Mesothelial cell of epicardium (in vitro differentiated cells): ENCODE measurements around the gene SPOCK2. TPM values are rescaled to one million over a fixed set of nuclear protein-coding genes. Genes with fewer than 3 reads are reported as not detected.

ENCODE experiments used
- DNase-seq, 2 experiments: peaks; one replicate each; pipeline ENCODE4 v3.0.0; 2021; ENCODE audit warnings: low spot score in 2 of 2; ENCODE audit not compliant: unreplicated experiment in 2 of 2
- H3K27ac Mint-ChIP-seq: 2 replicates; pipeline ENCODE4 v1.8.0; 2021; ENCODE audit warnings: mixed read lengths
- H3K27me3 Mint-ChIP-seq: 2 replicates; pipeline ENCODE4 v1.8.0; 2021; ENCODE audit warnings: low read depth, mixed read lengths
- H3K36me3 Mint-ChIP-seq: 2 replicates; pipeline ENCODE4 v1.8.0; 2021; ENCODE audit warnings: mixed read lengths
- H3K4me1 Mint-ChIP-seq: 2 replicates; pipeline ENCODE4 v1.8.0; 2021; ENCODE audit warnings: mixed read lengths
- H3K4me3 Mint-ChIP-seq: 2 replicates; pipeline ENCODE4 v1.8.0; 2021; ENCODE audit warnings: mild to moderate bottlenecking, moderate library complexity, mixed read lengths
- H3K9me3 Mint-ChIP-seq: 2 replicates; pipeline ENCODE4 v1.8.0; 2021; ENCODE audit warnings: mixed read lengths
- CTCF ChIP-seq: fragments of 200-600 bp; sonication (generic); IDR thresholded peaks from one replicate; pipeline ENCODE4 v1.5.0; 2021; ENCODE audit warnings: antibody characterized with exemption; ENCODE audit not compliant: unreplicated experiment
- total RNA-seq: library from RNA; stranded (reverse); gene quantifications from 3 replicates; pipeline ENCODE4 v1.2.1, GENCODE V29; 2021

SPOCK2 gene
- total RNA-seq, 1 donor from 2014 or later = 28.5 TPM

DNA sequence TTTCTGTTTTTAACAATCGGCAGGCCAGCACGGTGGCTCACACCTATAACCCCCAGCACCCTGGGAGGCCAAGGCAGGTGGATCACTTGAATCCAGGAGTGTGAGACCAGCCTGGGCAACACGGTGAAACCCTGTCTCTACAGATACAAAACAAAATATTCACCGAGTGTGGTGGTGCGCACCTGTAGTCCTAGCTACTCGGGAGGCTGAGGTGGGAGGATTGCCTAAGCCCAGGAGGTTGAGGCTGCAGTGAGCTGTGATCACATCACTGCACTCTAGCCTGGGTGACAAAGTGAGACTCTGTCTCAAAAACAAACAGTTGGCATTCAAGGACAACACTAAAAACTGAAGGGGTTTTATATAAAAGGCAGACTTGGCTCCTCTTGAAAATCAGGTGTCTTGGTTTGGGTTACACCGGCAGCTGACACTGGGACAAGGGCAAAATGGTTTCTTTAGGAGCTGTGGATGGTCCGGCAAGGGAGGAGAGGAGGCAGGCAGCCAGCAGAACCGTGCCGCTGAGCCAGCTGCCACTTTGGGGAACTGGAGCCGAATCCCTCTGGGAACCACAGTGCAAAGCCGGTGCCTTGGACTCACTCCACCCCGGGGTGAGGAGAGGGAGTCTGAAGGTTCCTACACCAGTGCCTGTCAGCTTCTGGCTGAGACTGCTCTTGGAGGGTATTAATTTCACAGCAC is 71.6 kb downstream of the SPOCK2 start:
- Mint-ChIP-seq H3K27ac (no peak overlapping the region), H3K27me3 (no peaks in the 10 kb centered on the region), H3K4me1 (peaks cover 39% of the 10 kb centered on the region), H3K36me3 (peaks cover 2% of the 10 kb centered on the region), H3K9me3 (no peaks in the 10 kb centered on the region), H3K4me3 (no peak overlapping the region)
- TF ChIP-seq CTCF = no peak
- no peak for DNase-seq

DNA sequence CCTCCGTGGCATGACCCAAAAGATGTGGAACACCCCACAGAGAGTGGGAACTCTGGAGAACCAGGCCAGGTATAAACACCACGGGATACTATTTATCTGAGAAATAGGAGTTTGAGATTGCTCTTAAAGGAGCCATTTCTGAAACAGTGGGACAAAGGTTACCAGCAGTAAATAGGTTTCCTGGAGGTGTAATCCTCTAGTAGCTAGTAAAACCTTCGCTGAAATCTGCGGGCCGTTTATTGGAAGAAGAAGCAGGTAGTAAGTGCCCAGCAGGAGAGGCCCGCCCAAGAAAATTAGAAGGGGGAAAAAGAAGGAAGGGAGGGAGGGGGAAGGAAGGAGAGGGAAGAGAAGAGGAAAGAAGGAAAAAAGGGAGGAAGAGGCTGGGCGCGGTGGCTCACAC is 72.5 kb downstream of the SPOCK2 start:
- H3K9me3 Mint-ChIP-seq = no peaks in the 10 kb centered on the region
- peaks cover 7% of the 10 kb centered on the region for H3K36me3 Mint-ChIP-seq
- TF ChIP-seq CTCF = no peak
- no peak for DNase-seq
- no peaks in the 10 kb centered on the region for H3K27me3 Mint-ChIP-seq
- H3K27ac Mint-ChIP-seq = peak overlapping the region; percentile 39
- H3K4me1 Mint-ChIP-seq = peaks cover 35% of the 10 kb centered on the region
- H3K4me3 Mint-ChIP-seq = no peak overlapping the region

- no peak for TF ChIP-seq CTCF
- Mint-ChIP-seq H3K27me3 (no peaks in the 10 kb centered on the region), H3K36me3 (peaks cover 9% of the 10 kb centered on the region), H3K27ac (peak overlapping the region; percentile 12), H3K9me3 (no peaks in the 10 kb centered on the region), H3K4me1 (peaks cover 41% of the 10 kb centered on the region), H3K4me3 (no peak overlapping the region)
- DNase-seq = no peak
These were observed 73.4 kb downstream of the SPOCK2 start for GRCh38 chr10:72014785-72015480.

DNA sequence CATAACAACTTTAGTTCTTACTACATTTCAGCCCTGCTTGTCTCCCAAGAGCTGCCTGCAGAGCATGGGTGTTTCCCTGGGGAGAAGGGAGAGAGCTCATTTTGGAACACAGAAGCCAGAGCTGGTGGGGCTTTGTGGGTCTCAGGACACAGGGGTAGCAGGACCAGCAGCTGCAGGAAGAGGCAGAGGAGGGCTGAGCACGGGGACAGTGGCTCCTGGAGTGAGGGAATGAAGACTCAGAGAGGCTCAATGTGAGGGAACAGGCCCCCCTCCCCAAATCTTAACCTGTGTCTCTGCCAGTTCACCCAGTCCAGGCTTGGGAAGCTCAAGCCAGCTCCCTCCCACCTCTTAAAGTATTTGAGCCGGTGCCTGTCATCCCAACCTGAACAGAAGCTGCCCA is 74.2 kb downstream of the SPOCK2 start:
- Mint-ChIP-seq H3K9me3 (no peaks in the 10 kb centered on the region), H3K27ac (peak overlapping the region; percentile 28), H3K4me1 (peaks cover 48% of the 10 kb centered on the region), H3K4me3 (no peak overlapping the region), H3K36me3 (peaks cover 9% of the 10 kb centered on the region), H3K27me3 (no peaks in the 10 kb centered on the region)
- TF ChIP-seq CTCF = no peak
- no peak for DNase-seq

DNA sequence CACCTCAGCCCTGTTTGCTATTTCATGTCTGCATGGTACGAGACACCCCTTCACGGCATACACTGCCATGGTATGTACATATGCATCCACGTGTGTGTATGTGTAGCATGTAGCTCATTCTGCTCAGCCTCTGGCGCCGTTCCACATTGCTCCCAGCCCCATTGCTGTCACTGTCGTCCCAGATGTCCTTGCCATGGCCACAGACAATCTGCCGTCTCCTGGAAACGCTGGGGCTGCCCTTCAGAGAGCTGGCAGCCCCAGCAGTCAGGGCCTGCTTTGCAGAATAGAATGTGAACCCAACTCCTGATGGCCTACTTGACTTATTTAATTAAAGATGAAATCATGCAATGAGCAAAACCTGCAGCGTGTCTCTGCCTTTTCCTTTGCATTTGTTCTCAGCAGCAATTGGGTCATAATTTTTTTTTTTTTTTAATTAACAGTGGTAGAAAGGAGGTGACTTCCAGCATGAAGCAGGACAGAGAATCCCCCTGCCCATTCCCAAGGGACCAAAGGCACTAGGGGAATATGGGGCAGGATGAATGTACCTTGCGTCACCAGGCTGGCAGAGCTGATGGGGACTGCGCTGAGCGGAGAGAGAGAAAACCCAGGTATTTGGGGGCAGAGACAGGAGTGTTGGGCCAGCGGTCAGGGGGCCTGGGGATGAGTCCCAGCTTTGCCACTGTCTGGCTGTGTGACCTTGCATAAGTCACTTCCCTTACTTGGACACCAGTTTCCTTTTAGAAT is 75.0 kb downstream of the SPOCK2 start:
- no peak for DNase-seq
- H3K9me3 Mint-ChIP-seq = no peaks in the 10 kb centered on the region
- peaks cover 53% of the 10 kb centered on the region for H3K4me1 Mint-ChIP-seq
- H3K4me3 Mint-ChIP-seq = no peak overlapping the region
- no peaks in the 10 kb centered on the region for H3K27me3 Mint-ChIP-seq
- H3K36me3 Mint-ChIP-seq = peaks cover 11% of the 10 kb centered on the region
- no peak overlapping the region for H3K27ac Mint-ChIP-seq
- TF ChIP-seq CTCF = no peak
